IPS-15b (cell line): ENCODE measurements around the gene TST.

ENCODE experiments used
- H3K27me3 ChIP-seq: one replicate; pipeline ENCODE4 v1.6.1; 2013; ENCODE audit warnings: low read length; ENCODE audit not compliant: control insufficient read depth, insufficient read depth
- H3K36me3 ChIP-seq: one replicate; pipeline ENCODE4 v1.6.1; 2013; ENCODE audit warnings: low read length; ENCODE audit not compliant: control insufficient read depth, insufficient read depth
- H3K4me1 ChIP-seq: one replicate; pipeline ENCODE4 v1.6.1; 2013; ENCODE audit warnings: mild to moderate bottlenecking, low read length; ENCODE audit not compliant: control insufficient read depth, insufficient read depth
- H3K4me3 ChIP-seq: one replicate; pipeline ENCODE4 v1.5.1; 2013; ENCODE audit warnings: low read depth, low read length
- H3K9ac ChIP-seq: one replicate; pipeline ENCODE4 v1.6.1; 2013; ENCODE audit warnings: low read depth, mild to moderate bottlenecking, low read length
- H3K9me3 ChIP-seq: one replicate; pipeline ENCODE4 v1.6.1; 2013; ENCODE audit warnings: mild to moderate bottlenecking, low read length; ENCODE audit not compliant: control insufficient read depth, insufficient read depth

TST gene

GRCh38 chr22:37060801-37061610, 41.8 kb upstream of the TST start:
- H3K9ac ChIP-seq: no peak overlapping the region
- H3K36me3 ChIP-seq: peaks cover 38% of the 10 kb centered on the region
- no peaks in the 10 kb centered on the region for H3K27me3 ChIP-seq
- no peaks in the 10 kb centered on the region for H3K9me3 ChIP-seq
- H3K4me3 ChIP-seq: no peak overlapping the region
- H3K4me1 ChIP-seq: peaks cover 2% of the 10 kb centered on the region

- peaks cover 36% of the 10 kb centered on the region for H3K36me3 ChIP-seq
- no peaks in the 10 kb centered on the region for H3K27me3 ChIP-seq
- no peaks in the 10 kb centered on the region for H3K9me3 ChIP-seq
- H3K4me1 ChIP-seq: peaks cover 2% of the 10 kb centered on the region
- no peak overlapping the region for H3K4me3 ChIP-seq
- no peak overlapping the region for H3K9ac ChIP-seq
Observed at GRCh38 chr22:37059876-37060449, 40.7 kb upstream of the TST start.

- H3K36me3 ChIP-seq: peaks cover 38% of the 10 kb centered on the region
Observed at GRCh38 chr22:37058917-37059701, 39.9 kb upstream of the TST start.

GRCh38 chr22:37057796-37058510, 38.7 kb upstream of the TST start:
- H3K4me1 ChIP-seq: peaks cover 2% of the 10 kb centered on the region
- no peak overlapping the region for H3K4me3 ChIP-seq
- no peaks in the 10 kb centered on the region for H3K9me3 ChIP-seq
- no peak overlapping the region for H3K9ac ChIP-seq
- H3K27me3 ChIP-seq: no peaks in the 10 kb centered on the region
- H3K36me3 ChIP-seq: peaks cover 40% of the 10 kb centered on the region

More at GRCh38 chr22:37058917-37059701, 39.9 kb upstream of the TST start:
- Histone ChIP-seq H3K4me1 (peaks cover 2% of the 10 kb centered on the region), H3K9me3 (no peaks in the 10 kb centered on the region), H3K4me3 (no peak overlapping the region), H3K27me3 (no peaks in the 10 kb centered on the region), H3K9ac (no peak overlapping the region)

- Histone ChIP-seq H3K36me3 (peaks cover 40% of the 10 kb centered on the region), H3K4me3 (no peak overlapping the region), H3K27me3 (no peaks in the 10 kb centered on the region), H3K9ac (no peak overlapping the region), H3K9me3 (no peaks in the 10 kb centered on the region), H3K4me1 (no peaks in the 10 kb centered on the region)
Observed at GRCh38 chr22:37057226-37057625, 38.0 kb upstream of the TST start.

- Histone ChIP-seq H3K9ac (no peak overlapping the region), H3K36me3 (peaks cover 39% of the 10 kb centered on the region), H3K27me3 (no peaks in the 10 kb centered on the region), H3K4me3 (no peak overlapping the region), H3K4me1 (no peaks in the 10 kb centered on the region), H3K9me3 (no peaks in the 10 kb centered on the region)
Observed at GRCh38 chr22:37056246-37056645, 37.0 kb upstream of the TST start.

GRCh38 chr22:37054600-37055365, 35.5 kb upstream of the TST start:
- H3K4me3 ChIP-seq: no peak overlapping the region
- peaks cover 33% of the 10 kb centered on the region for H3K36me3 ChIP-seq
- H3K9ac ChIP-seq: no peak overlapping the region
- H3K9me3 ChIP-seq: no peaks in the 10 kb centered on the region
- no peaks in the 10 kb centered on the region for H3K4me1 ChIP-seq
- peaks cover 4% of the 10 kb centered on the region for H3K27me3 ChIP-seq

GRCh38 chr22:37054056-37054395, 34.8 kb upstream of the TST start:
- Histone ChIP-seq H3K27me3 (peaks cover 4% of the 10 kb centered on the region), H3K4me3 (no peak overlapping the region), H3K4me1 (no peaks in the 10 kb centered on the region), H3K36me3 (peaks cover 27% of the 10 kb centered on the region), H3K9ac (no peak overlapping the region), H3K9me3 (no peaks in the 10 kb centered on the region)

GRCh38 chr22:37053310-37054055, 34.2 kb upstream of the TST start:
- no peaks in the 10 kb centered on the region for H3K9me3 ChIP-seq
- H3K9ac ChIP-seq: no peak overlapping the region
- peaks cover 4% of the 10 kb centered on the region for H3K27me3 ChIP-seq
- no peak overlapping the region for H3K4me3 ChIP-seq
- H3K36me3 ChIP-seq: peaks cover 22% of the 10 kb centered on the region
- H3K4me1 ChIP-seq: no peaks in the 10 kb centered on the region

GRCh38 chr22:37052386-37053309, 33.4 kb upstream of the TST start:
- Histone ChIP-seq H3K4me3 (peak overlapping the region; percentile 79), H3K9ac (no peak overlapping the region), H3K36me3 (peaks cover 15% of the 10 kb centered on the region), H3K27me3 (peaks cover 4% of the 10 kb centered on the region), H3K9me3 (no peaks in the 10 kb centered on the region), H3K4me1 (no peaks in the 10 kb centered on the region)
